Liver (tissue), 9 donors: ENCODE data around the gene NXPE4. TPM values are rescaled to one million over a fixed set of nuclear protein-coding genes. Genes with fewer than 3 reads are reported as not detected.

ENCODE experiments used
- DNase-seq: peaks from one replicate; pipeline ENCODE4 v3.0.0-alpha.2; 2017; ENCODE audit warnings: low spot score
- H3K27ac ChIP-seq, 2 donors: one replicate each; pipeline ENCODE4 v1.7.0; 2013; ENCODE audit warnings: inconsistent platforms in 2 of 2, low read length in 2 of 2, control low read depth in 1 of 2, low read depth in 1 of 2, mild to moderate bottlenecking in 1 of 2
- H3K27me3 ChIP-seq, 4 donors: one replicate each; pipeline versions ENCODE4 v1.6.1 to v1.7.0; 2013; ENCODE audit warnings: low read length in 3 of 4, inconsistent platforms in 1 of 4, mild to moderate bottlenecking in 1 of 4, moderate library complexity in 1 of 4; ENCODE audit not compliant: control insufficient read depth in 4 of 4, insufficient read depth in 4 of 4
- H3K36me3 ChIP-seq, 4 donors: one replicate each; pipeline versions ENCODE4 v1.6.1 to v1.7.0; 2013; ENCODE audit warnings: low read length in 3 of 4, mild to moderate bottlenecking in 3 of 4, low read depth in 1 of 4, moderate library complexity in 1 of 4; ENCODE audit not compliant: control insufficient read depth in 4 of 4, insufficient read depth in 3 of 4
- H3K4me1 ChIP-seq, 4 donors: one replicate each; pipeline versions ENCODE4 v1.6.1 to v1.7.0; 2013; ENCODE audit warnings: low read length in 3 of 4, mild to moderate bottlenecking in 3 of 4, moderate library complexity in 1 of 4; ENCODE audit not compliant: control insufficient read depth in 4 of 4, insufficient read depth in 4 of 4
- H3K4me3 ChIP-seq, 3 donors: one replicate each; pipeline versions ENCODE4 v1.6.1 to v1.7.0; 2013; ENCODE audit warnings: low read length in 3 of 3, control low read depth in 1 of 3, low read depth in 1 of 3, mild to moderate bottlenecking in 1 of 3
- H3K9ac ChIP-seq, 2 donors: one replicate each; pipeline ENCODE4 v1.7.0; 2013; ENCODE audit warnings: low read length in 2 of 2, mild to moderate bottlenecking in 2 of 2, moderate library complexity in 2 of 2, control low read depth in 1 of 2, low read depth in 1 of 2
- H3K9me3 ChIP-seq, 4 donors: one replicate each; pipeline versions ENCODE4 v1.6.1 to v1.7.0; 2013; ENCODE audit warnings: low read length in 3 of 4; ENCODE audit not compliant: control insufficient read depth in 4 of 4
- EGR1 ChIP-seq, 2 donors: IDR thresholded peaks; 2 replicates each; pipeline ENCODE4 v1.6.1; 2016 to 2018; ENCODE audit warnings: antibody characterized with exemption in 2 of 2, low read depth in 2 of 2
- FOXA1 ChIP-seq: IDR thresholded peaks from 2 replicates; pipeline ENCODE4 v1.6.1; 2016; ENCODE audit warnings: antibody characterized with exemption
- FOXA2 ChIP-seq: IDR thresholded peaks from 2 replicates; pipeline ENCODE4 v1.6.1; 2016; ENCODE audit warnings: antibody characterized with exemption
- GABPA ChIP-seq, 2 donors: IDR thresholded peaks in 1 of 2; conservative IDR thresholded peaks in 1 of 2; 2 replicates each; pipeline ENCODE4 v1.6.1; 2016; ENCODE audit warnings: antibody characterized with exemption in 2 of 2, mild to moderate bottlenecking in 1 of 2, moderate library complexity in 1 of 2
- HNF4A ChIP-seq, 2 donors: conservative IDR thresholded peaks; 2 replicates each; pipeline ENCODE4 v1.6.1; 2016; ENCODE audit warnings: antibody characterized with exemption in 2 of 2, mild to moderate bottlenecking in 2 of 2
- HNF4G ChIP-seq: IDR thresholded peaks from 2 replicates; pipeline ENCODE4 v1.6.1; 2016; ENCODE audit warnings: antibody characterized with exemption
- JUND ChIP-seq, 2 donors: IDR thresholded peaks; 2 replicates each; pipeline ENCODE4 v1.6.1; 2016; ENCODE audit warnings: antibody characterized with exemption in 2 of 2
- NR2F2 ChIP-seq: IDR thresholded peaks from 2 replicates; pipeline ENCODE4 v1.6.1; 2016; ENCODE audit warnings: antibody characterized with exemption
- RAD21 ChIP-seq, 2 donors: IDR thresholded peaks; 2 replicates each; pipeline ENCODE4 v1.6.1; 2016; ENCODE audit warnings: antibody characterized with exemption in 2 of 2, mild to moderate bottlenecking in 2 of 2
- RXRA ChIP-seq, 2 donors: IDR thresholded peaks; 2 replicates each; pipeline ENCODE4 v1.6.1; 2017 to 2018; ENCODE audit warnings: antibody characterized with exemption in 2 of 2, mild to moderate bottlenecking in 1 of 2
- SP1 ChIP-seq: IDR thresholded peaks from 2 replicates; pipeline ENCODE4 v1.6.1; 2018; ENCODE audit warnings: antibody characterized with exemption, mild to moderate bottlenecking
- WGBS: extraction: QIAGEN DNeasy Blood & Tissue Kit; methylation state at CpG from one replicate; pipeline ENCODE4 v1.1.7; 2013; 5-methylcytosine and 5-hydroxymethylcytosine counted together
- polyA plus RNA-seq, 2 donors: library from polyadenylated mRNA; stranded (reverse) in 1 of 2; unstranded in 1 of 2; fragments of 200-250 nt in 1 of 2; fragments of >200 nt in 1 of 2; fragmentation: Nextera tagmentation in 1 of 2; extraction: Ambion mirVana in 1 of 2; gene quantifications; one replicate each; pipeline versions ENCODE4 v1.2.1 to v1.2.3, GENCODE V29; 2013 to 2015
- total RNA-seq, 2 donors: library from RNA; depleted of rRNA; stranded (reverse); fragments of >200 nt; gene quantifications; one replicate each; pipeline ENCODE4 v1.2.3, GENCODE V29; 2014
- TF ChIP-seq, protein P1 (sequence below): IDR thresholded peaks from 2 replicates; pipeline ENCODE4 v1.6.1; 2016; ENCODE audit warnings: antibody characterized with exemption
- TF ChIP-seq, protein P2 (sequence below): IDR thresholded peaks from 2 replicates; pipeline ENCODE4 v1.6.1; 2016; ENCODE audit warnings: antibody characterized with exemption
- TF ChIP-seq, protein P3 (sequence below): fragments of 150-350 bp; IDR thresholded peaks from 2 replicates; pipeline ENCODE4 v1.5.1; 2017; ENCODE audit warnings: improper control_type of control experiment, low read depth, low read length; ENCODE audit not compliant: missing input control
- TF ChIP-seq, protein P4 (sequence below): IDR thresholded peaks from 2 replicates; pipeline ENCODE4 v1.6.1; 2016; ENCODE audit warnings: antibody characterized with exemption
- TF ChIP-seq, protein P5 (sequence below): IDR thresholded peaks from 2 replicates; pipeline ENCODE4 v1.6.1; 2016; ENCODE audit warnings: antibody characterized with exemption, mild to moderate bottlenecking
- donor health status: healthy.
- donor health status: healthy.
- donor health status: healthy.
- donor health status: healthy.
- donor health status: healthy.

Gene NXPE4
- total and polyA plus RNA-seq, 4 donors, result not detected

DNA sequence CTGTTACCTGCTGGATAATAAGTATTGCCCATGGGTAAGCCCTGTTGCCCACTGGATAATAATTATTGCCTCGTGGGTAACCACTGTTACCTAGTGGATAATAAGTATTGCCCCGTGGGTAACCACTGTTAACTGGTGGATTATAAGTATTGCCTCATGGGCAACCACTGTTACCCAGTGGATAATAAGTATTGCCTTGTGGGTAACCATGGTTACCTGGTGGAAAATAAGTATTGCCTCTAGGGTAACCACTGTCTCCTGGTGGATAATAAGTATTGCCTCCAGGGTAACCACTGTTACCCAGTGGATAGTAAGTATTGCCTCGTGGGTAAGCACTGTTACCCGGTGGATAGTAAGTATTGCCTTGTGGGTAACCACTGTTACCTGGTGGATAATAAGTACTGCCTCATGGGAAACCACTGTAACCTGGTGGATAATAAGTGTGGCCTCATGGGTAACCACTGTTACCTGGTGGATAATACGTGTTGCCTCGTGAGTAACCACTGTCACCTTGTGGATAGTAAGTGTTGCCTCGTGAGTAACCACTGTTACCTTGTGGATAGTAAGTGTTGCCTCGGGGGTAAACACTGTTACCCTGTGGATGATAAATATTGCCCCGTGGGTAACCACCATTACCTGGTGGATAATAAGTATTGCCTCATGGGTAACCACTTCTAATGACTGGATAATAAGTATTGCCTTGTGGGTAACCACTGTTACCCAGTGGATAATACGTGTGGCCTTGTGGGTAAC lies 29.0 kb upstream of the NXPE4 start:
- TF ChIP-seq RAD21 (IDR thresholded peaks at IDR 0.05), result no peak
- TF ChIP-seq, protein P1, sequence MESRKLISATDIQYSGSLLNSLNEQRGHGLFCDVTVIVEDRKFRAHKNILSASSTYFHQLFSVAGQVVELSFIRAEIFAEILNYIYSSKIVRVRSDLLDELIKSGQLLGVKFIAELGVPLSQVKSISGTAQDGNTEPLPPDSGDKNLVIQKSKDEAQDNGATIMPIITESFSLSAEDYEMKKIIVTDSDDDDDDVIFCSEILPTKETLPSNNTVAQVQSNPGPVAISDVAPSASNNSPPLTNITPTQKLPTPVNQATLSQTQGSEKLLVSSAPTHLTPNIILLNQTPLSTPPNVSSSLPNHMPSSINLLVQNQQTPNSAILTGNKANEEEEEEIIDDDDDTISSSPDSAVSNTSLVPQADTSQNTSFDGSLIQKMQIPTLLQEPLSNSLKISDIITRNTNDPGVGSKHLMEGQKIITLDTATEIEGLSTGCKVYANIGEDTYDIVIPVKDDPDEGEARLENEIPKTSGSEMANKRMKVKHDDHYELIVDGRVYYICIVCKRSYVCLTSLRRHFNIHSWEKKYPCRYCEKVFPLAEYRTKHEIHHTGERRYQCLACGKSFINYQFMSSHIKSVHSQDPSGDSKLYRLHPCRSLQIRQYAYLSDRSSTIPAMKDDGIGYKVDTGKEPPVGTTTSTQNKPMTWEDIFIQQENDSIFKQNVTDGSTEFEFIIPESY, result no peak
- TF ChIP-seq, protein P2, sequence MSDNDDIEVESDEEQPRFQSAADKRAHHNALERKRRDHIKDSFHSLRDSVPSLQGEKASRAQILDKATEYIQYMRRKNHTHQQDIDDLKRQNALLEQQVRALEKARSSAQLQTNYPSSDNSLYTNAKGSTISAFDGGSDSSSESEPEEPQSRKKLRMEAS, result no peak
- no peak for TF ChIP-seq NR2F2
- TF ChIP-seq SP1, result no peak
- TF ChIP-seq GABPA (IDR thresholded peaks at IDR 0.05 in 1 of 2, conservative IDR thresholded peaks at IDR 0.05 in 1 of 2), result no peak
- TF ChIP-seq JUND (IDR thresholded peaks at IDR 0.05), result no peak
- no peak for TF ChIP-seq FOXA1
- TF ChIP-seq, protein P3, sequence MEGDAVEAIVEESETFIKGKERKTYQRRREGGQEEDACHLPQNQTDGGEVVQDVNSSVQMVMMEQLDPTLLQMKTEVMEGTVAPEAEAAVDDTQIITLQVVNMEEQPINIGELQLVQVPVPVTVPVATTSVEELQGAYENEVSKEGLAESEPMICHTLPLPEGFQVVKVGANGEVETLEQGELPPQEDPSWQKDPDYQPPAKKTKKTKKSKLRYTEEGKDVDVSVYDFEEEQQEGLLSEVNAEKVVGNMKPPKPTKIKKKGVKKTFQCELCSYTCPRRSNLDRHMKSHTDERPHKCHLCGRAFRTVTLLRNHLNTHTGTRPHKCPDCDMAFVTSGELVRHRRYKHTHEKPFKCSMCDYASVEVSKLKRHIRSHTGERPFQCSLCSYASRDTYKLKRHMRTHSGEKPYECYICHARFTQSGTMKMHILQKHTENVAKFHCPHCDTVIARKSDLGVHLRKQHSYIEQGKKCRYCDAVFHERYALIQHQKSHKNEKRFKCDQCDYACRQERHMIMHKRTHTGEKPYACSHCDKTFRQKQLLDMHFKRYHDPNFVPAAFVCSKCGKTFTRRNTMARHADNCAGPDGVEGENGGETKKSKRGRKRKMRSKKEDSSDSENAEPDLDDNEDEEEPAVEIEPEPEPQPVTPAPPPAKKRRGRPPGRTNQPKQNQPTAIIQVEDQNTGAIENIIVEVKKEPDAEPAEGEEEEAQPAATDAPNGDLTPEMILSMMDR, result no peak
- TF ChIP-seq HNF4G, result no peak
- TF ChIP-seq, protein P4, sequence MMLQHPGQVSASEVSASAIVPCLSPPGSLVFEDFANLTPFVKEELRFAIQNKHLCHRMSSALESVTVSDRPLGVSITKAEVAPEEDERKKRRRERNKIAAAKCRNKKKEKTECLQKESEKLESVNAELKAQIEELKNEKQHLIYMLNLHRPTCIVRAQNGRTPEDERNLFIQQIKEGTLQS, result no peak
- TF ChIP-seq RXRA (IDR thresholded peaks at IDR 0.05), result no peak
- TF ChIP-seq FOXA2, result no peak
- no peak for TF ChIP-seq HNF4A (conservative IDR thresholded peaks at IDR 0.05)
- TF ChIP-seq EGR1 (IDR thresholded peaks at IDR 0.05; ENCODE audit: low read depth in 2 of 2), result no peak
- TF ChIP-seq, protein P5, sequence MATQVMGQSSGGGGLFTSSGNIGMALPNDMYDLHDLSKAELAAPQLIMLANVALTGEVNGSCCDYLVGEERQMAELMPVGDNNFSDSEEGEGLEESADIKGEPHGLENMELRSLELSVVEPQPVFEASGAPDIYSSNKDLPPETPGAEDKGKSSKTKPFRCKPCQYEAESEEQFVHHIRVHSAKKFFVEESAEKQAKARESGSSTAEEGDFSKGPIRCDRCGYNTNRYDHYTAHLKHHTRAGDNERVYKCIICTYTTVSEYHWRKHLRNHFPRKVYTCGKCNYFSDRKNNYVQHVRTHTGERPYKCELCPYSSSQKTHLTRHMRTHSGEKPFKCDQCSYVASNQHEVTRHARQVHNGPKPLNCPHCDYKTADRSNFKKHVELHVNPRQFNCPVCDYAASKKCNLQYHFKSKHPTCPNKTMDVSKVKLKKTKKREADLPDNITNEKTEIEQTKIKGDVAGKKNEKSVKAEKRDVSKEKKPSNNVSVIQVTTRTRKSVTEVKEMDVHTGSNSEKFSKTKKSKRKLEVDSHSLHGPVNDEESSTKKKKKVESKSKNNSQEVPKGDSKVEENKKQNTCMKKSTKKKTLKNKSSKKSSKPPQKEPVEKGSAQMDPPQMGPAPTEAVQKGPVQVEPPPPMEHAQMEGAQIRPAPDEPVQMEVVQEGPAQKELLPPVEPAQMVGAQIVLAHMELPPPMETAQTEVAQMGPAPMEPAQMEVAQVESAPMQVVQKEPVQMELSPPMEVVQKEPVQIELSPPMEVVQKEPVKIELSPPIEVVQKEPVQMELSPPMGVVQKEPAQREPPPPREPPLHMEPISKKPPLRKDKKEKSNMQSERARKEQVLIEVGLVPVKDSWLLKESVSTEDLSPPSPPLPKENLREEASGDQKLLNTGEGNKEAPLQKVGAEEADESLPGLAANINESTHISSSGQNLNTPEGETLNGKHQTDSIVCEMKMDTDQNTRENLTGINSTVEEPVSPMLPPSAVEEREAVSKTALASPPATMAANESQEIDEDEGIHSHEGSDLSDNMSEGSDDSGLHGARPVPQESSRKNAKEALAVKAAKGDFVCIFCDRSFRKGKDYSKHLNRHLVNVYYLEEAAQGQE, result no peak
- Histone ChIP-seq H3K9ac (no peak overlapping the region), H3K4me1 (no peaks in the 10 kb centered on the region), H3K27ac (no peak overlapping the region), H3K9me3 (peaks cover 0 to 4% (median 3%) of the 10 kb centered on the region in 4 donors), H3K27me3 (no peaks in the 10 kb centered on the region), H3K4me3 (no peak overlapping the region), H3K36me3 (no peaks in the 10 kb centered on the region)
- no peak for DNase-seq
- WGBS, result 79% methylated on average over 10 of the region's 10 CpGs
